ENCODE measurements around the gene PPDPF. TPM values are rescaled to one million over a fixed set of nuclear protein-coding genes. Genes with fewer than 3 reads are reported as not detected.

PPDPF gene
- total and polyA plus RNA-seq, 12 donors: 186 to 433 (median 270) TPM

DNA sequence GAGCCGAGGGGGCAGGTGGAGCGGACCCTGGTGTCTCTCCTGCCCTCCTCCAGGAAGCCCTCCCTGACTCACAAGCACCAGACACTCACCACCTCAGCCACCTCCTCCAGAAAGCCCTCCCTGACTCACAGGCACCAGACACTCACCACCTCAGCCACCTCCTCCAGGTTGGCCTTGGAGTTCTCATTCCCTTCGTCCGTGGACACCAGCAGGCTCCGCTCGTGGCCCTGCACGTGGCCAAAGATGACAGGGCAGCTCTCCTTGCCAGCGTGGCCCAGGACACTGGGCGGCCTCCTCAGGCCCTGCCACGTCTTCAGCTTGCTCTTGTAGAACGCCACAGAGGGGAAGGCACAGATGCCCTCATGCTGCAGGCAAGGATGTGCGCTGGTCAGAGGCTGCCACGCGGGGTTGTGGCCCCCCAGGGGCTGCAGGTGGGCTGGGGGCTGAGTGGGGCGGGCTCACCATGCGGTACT, 39.8 kb downstream of the PPDPF start:
- H3K27me3 ChIP-seq: peaks cover 0 to 9% (median 0%) of the 10 kb centered on the region in 7 donors
- intact Hi-C loops (cut with DNase I): no loop called here
- H3K4me3 ChIP-seq: no peak overlapping the region
- no peak for ATAC-seq
- WGBS, 2 donors: 96 to 97% methylated on average over 16 of the region's 16 CpGs
- H3K9me3 ChIP-seq: no peaks in the 10 kb centered on the region
- H3K4me1 ChIP-seq: no peaks in the 10 kb centered on the region
- no peak overlapping the region for H3K27ac ChIP-seq
- no peak for DNase-seq
- no peak for TF ChIP-seq CTCF (IDR thresholded peaks at IDR 0.05)
- H3K36me3 ChIP-seq: peaks cover 6 to 76% (median 51%) of the 10 kb centered on the region in 9 donors

DNA sequence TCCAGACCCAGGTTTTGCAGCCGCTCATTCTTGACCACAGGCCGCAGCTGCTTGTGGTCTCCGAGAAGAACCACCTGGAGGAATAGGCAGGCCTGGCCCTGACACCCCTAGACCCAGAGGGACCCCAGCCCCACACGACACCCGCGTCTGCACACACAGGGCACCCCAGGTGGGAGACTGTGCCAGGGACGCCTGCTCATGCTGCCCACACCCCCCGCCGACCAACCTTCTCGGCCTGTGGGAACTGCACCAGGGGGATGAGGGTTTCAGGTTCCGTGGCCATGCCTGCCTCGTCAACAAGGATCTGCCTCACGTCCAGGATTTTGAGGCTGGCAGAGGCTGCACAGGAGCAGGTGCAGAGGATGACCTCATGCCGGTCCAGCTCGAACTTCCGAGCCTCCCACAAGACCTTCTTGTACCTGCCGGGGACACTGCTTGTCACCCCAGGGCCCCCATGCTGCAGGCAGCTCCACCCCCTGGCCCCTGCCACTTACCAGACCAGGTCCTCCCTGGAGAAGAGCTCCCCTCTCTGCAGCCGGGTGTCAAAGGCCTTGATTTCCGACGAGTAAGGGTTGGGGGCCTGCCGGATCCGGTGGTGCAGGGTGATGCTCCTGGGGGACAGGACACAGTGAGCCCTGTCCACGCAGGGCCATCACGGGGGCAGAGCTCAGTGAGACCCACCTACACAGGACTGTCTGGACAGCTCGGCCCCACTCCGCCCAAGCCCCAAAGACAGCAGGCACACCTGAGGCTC, 40.5 kb downstream of the PPDPF start:
- intact Hi-C loops (cut with DNase I): no loop called here
- Histone ChIP-seq H3K9me3 (no peaks in the 10 kb centered on the region), H3K4me1 (no peaks in the 10 kb centered on the region), H3K36me3 (peaks cover 6 to 82% (median 55%) of the 10 kb centered on the region in 9 donors), H3K27ac (no peak overlapping the region), H3K27me3 (peaks cover 0 to 15% (median 0%) of the 10 kb centered on the region in 7 donors), H3K4me3 (no peak overlapping the region)
- no peak for TF ChIP-seq CTCF (IDR thresholded peaks at IDR 0.05)
- WGBS, 2 donors: 94% methylated on average over 26 of the region's 26 CpGs
- ATAC-seq (no peak), DNase-seq (no peak)

DNA sequence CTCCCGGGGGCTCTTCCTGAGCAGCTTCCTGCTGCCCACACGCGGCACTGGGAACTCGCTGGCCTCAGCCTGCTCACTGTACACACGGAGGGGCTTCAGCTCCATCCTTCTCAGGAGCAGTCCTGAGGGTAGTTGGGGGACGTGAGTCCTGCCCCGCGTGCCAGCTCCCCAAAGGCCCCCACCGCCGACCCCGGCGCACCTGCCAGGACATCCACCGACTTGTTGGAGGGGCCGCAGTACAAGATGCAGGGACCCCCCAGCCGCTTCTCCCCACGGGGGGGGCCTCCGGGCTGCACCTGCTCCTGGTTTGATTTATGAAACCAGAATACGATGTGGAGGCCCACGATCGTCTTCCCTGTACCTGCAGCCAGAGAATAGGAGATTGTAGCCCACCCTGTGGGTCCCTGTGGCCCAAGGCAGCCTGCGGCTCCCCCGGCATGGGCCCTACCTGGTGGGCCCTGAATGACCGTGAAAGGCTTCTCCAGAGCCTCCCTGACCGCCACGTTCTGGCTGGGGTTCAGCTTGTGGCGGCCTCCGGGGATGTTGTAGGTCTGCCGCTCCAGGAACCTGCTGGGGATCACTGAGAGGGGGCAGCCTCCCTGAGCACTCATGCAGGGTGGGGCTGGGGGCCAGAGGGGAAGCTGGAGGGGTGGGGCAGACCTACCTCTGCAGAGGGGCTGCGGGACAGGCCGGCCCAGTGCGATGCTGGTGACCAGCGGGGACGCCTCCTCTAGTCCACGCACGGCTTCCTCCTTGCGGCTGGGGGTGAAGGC, 41.2 kb downstream of the PPDPF start:
- WGBS, 2 donors: 89 to 94% methylated on average over 36 of the region's 36 CpGs
- Histone ChIP-seq H3K4me3 (no peak overlapping the region), H3K36me3 (peaks cover 6 to 89% (median 57%) of the 10 kb centered on the region in 9 donors), H3K27me3 (peaks cover 0 to 16% (median 0%) of the 10 kb centered on the region in 7 donors), H3K9me3 (no peaks in the 10 kb centered on the region), H3K4me1 (peaks cover 0 to 1% (median 0%) of the 10 kb centered on the region in 9 donors), H3K27ac (no peak overlapping the region)
- TF ChIP-seq CTCF (IDR thresholded peaks at IDR 0.05): no peak
- ATAC-seq: no peak
- intact Hi-C loops (cut with DNase I): no loop called here
- DNase-seq: no peak

GRCh38 chr20:63562461-63563224, 42.1 kb downstream of the PPDPF start:
- intact Hi-C loops (cut with DNase I): no loop called here
- ATAC-seq (no peak), DNase-seq (no peak)
- Histone ChIP-seq H3K4me1 (peaks cover 0 to 10% (median 0%) of the 10 kb centered on the region in 9 donors), H3K36me3 (peaks cover 6 to 95% (median 60%) of the 10 kb centered on the region in 9 donors), H3K9me3 (no peaks in the 10 kb centered on the region), H3K4me3 (no peak overlapping the region), H3K27me3 (peaks cover 0 to 16% (median 0%) of the 10 kb centered on the region in 7 donors), H3K27ac (no peak overlapping the region)
- no peak for TF ChIP-seq CTCF (IDR thresholded peaks at IDR 0.05)
- WGBS, 2 donors: 92 to 95% methylated on average over 54 of the region's 54 CpGs

Measured in heart right ventricle (tissue), 16 donors.